HG03575 (cell line): ENCODE measurements around the gene MAST2.
"Not testable (repeated sequence)": the region's sequence is repeated elsewhere in the genome, so short reads cannot be mapped to it uniquely, and the experiment has no call there.

Source experiments
- ATAC-seq: cut with Tn5 transposase; IDR thresholded peaks from one replicate; pipeline ENCODE4 v1.9.1; 2021; ENCODE audit not compliant: unreplicated experiment, insufficient number of reproducible peaks, low FRiP score; ENCODE audit errors: extremely low read depth

The MAST2 gene

DNA sequence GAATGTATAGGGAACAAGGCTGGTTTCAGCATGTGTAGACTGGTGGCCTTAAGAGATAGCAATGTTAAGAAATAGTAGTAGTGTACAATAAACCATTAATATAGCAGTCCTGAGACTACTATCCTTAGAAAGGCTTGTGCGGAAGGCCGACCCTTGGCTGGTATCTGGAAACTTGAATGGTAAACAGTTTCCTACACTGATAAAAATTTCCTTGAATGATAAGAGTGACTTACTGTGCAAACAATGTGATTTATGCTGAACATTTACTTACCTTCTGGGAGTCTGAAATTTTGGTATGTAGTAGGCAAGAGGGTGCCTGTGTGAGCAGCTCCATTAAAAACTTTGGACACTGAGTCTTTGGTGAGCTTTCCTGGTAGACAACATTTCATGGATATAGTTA is 44.7 kb downstream of the MAST2 start:
- no peak for ATAC-seq

DNA sequence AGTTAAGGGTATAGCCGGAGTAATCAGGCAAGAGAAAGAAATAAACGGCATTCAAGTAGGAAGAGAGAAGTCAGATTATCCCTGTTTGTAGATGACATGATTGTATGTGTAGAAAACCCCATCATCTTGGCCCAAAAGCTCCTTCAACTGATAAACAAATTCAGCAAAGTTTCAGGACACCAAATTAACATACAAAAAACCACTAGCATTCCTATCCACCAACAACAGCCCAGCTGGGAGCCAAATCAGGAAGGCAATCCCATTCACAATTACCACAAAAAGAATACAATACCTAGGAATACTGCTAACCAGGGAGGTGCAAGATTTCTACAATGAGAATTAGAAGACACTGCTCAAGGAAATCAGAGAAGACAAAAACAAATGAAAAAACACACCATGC is 45.3 kb downstream of the MAST2 start:
- ATAC-seq, result no peak

DNA sequence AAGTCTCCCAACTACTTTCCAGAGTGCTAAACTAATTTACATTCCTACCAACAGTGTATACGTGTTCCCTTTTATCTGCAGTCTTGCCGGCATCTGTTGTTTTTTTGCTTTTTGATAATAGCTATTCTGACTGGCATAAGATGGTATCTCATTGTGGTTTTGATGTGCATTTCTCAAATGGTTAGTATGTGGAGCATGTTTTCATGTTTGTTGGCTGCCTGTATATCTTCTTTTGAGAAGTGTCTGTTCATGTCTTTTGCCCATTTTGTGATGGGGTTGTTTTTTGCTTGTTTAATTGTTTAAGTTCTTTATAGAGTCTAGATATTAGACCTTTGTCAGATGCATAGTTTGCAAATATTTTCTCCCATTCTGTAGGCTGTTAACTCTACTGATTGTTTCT is 46.6 kb downstream of the MAST2 start:
- no peak for ATAC-seq

- no peak for ATAC-seq
Measured at GRCh38 chr1:45854724-45855123, 51.3 kb downstream of the MAST2 start.

GRCh38 chr1:45857101-45857700 is 53.8 kb downstream of the MAST2 start:
- ATAC-seq, result no peak

GRCh38 chr1:45857755-45858492 is 54.5 kb downstream of the MAST2 start:
- ATAC-seq, result not testable (repeated sequence)

GRCh38 chr1:45859221-45859620 is 55.8 kb downstream of the MAST2 start:
- ATAC-seq, result no peak

DNA sequence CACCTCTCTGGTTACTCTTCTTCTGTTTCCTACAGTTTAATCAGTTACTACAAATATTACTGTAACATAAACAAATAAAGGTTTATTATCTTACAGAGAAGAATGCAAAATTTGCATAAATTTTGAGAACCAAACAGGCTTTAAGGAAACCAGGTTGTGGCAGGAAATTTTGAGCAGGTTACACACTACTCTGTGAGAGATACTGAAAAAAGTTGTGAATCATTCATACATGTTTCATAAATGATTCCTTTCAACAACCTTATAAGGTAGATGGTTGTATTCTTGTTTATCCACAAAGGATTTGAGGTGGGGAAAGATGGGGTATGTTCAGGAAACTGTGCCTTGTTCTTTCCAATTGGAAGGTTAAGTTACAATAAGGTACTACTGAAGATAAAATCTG is 58.6 kb downstream of the MAST2 start:
- no peak for ATAC-seq

DNA sequence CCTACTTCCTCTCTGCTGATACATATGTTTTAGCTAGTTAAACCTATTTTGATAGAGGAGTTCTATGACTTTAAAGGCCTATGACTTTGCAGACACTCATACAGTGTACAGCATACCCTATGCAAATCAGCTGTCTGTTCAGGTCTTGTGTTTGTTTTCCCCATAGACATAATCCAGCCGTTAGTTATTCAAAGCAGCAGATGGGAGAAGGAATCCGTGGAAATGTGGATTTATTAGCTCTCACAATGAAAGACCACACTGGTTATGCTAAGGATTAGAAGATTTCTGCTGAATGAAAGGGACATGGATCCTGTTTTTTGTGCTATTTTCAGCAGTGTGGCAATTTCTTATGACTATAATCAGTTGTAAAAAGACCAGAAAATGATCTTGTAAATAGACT is 59.8 kb downstream of the MAST2 start:
- no peak for ATAC-seq

- ATAC-seq, result no peak
Measured at GRCh38 chr1:45864167-45865106, 61.0 kb downstream of the MAST2 start.

GRCh38 chr1:45867697-45868348 is 64.4 kb downstream of the MAST2 start:
- no peak for ATAC-seq

DNA sequence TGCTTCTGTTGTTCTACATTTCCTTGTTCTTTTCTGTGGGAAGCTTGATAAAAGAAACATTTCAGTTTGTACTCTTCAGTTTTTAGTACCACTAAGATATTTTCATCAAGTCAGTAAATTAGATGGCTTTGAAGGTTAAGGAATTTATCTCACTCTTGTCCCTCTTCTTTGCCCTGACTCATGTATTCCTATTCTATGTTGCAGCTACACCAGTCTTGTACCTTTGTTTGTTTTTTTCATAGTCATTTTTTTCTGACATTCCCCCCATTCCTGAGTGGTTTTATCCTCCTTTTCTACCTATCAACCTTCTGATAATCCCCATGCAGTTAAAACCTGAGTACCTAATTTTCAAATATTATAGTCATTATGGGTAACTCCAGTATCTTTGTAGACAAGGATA is 65.4 kb downstream of the MAST2 start:
- no peak for ATAC-seq

DNA sequence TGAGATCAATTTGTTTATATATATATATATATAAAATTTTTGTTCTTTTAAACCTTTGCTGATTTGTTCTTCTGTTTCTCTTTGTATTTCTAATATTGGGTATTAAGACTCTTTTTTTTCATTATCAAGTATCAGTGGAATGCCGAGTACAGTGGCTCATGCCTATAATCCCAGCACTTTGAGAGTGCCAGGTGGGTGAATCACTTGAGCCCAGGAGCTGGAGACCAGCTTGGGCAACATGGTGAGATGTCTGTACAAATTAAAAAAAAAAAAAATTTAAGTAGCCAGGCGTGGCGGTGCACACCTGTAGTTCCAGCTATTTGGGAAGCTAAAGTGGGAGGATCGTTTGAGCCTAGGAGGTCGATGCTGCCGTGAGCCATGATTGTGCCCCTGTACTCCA is 67.1 kb downstream of the MAST2 start:
- no peak for ATAC-seq

GRCh38 chr1:45872173-45872801 is 68.9 kb downstream of the MAST2 start:
- ATAC-seq, result not testable (repeated sequence)

GRCh38 chr1:45876000-45876617 is 72.7 kb downstream of the MAST2 start:
- no peak for ATAC-seq

DNA sequence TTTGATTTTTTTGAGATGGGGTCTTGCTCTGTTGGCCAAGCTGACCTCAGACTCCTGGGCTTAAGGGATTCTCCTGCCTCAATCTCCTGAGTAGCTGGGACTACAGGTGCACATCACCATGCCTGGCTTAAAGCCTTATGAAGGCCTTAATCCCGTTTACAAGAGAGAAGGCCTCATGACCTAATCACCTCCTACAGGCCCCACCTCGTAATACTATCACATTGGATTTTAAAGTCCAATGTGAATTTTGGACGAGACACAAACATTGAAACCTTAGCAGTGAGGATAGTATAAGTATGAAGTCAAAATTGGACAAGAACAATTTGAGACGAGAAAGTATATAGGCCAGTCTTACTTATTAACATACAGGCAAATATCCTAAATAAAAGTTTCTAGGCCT is 73.9 kb downstream of the MAST2 start:
- ATAC-seq, result no peak

DNA sequence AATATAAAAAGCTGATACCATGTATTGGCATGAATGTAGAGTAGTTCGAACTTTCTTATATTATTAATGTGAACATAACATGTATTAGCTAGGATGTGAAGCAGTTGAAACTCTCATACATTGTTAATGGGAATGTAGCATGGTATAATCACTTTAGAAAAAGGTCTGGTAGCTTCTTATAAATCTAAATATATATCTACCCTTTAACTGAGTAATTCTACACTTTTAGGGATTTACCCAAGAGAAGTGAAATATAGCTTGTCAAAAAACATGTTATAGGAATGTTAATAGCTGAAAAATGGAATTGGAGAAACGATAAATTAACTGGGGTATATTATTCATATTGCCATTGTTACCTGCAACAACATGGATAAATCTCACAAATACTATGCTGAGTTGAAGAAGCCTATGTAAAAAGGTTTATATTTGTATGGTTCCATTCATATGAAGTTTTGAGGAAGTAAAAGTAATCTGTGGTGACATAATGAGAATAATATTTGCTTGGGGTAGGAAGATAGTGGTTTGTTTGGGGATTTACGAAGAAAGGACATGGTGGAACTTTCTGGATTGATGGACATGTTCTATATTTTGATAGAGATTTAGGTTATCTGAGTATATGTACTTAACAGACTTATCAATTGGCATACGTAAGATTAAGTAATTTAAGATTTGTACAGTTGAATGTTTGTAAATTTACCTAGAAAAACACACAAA is 76.6 kb downstream of the MAST2 start:
- ATAC-seq, result no peak

DNA sequence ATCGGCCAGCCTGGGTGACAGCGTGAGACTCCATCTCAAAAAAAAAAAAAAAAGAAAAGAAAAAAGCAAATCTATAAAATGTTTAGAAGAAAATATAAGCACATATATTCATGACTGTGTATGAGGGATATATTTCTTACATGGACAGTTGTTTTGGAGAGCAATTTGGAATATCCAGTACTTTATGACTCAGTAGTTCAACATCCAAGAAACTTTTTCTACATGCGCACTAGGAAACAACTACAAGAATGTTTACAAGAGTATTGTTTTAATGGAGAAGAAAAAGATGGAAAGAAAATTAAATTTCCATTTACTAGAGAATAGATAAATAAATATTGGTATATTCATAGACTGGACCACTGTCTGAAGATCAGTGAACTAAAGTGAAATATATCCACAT is 77.5 kb downstream of the MAST2 start:
- no peak for ATAC-seq
